Measurements from ENCODE around the gene RGS8.

DNA sequence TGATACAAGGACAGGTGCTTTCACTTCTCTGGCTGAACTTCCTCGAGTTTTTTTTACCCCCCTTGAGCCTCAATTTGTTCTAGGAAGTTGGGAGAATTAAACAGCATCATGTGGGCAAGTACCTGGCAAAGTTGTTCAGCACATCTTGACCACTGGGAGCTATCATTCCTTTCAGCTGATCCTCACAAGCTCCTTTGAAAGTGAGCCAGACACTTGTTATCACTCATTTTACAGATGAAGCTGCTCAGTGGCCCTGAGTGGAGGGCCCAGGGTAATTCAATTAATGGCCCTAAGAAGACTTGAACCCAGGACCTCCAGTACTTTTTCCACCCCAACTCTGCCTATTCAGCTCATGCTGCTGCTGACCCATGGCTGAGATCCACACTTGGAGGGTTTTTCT lies 2.0 kb downstream of the RGS8 start:
- TF ChIP-seq, protein P1, sequence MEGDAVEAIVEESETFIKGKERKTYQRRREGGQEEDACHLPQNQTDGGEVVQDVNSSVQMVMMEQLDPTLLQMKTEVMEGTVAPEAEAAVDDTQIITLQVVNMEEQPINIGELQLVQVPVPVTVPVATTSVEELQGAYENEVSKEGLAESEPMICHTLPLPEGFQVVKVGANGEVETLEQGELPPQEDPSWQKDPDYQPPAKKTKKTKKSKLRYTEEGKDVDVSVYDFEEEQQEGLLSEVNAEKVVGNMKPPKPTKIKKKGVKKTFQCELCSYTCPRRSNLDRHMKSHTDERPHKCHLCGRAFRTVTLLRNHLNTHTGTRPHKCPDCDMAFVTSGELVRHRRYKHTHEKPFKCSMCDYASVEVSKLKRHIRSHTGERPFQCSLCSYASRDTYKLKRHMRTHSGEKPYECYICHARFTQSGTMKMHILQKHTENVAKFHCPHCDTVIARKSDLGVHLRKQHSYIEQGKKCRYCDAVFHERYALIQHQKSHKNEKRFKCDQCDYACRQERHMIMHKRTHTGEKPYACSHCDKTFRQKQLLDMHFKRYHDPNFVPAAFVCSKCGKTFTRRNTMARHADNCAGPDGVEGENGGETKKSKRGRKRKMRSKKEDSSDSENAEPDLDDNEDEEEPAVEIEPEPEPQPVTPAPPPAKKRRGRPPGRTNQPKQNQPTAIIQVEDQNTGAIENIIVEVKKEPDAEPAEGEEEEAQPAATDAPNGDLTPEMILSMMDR (IDR thresholded peaks at IDR 0.05), result no peak
- TF ChIP-seq POLR2A (IDR thresholded peaks at IDR 0.05), result no peak

All from heart left ventricle (tissue), 13 donors.